Gastrocnemius medialis (tissue), 4 donors: ENCODE data around the gene RPL28. TPM values are rescaled to one million over a fixed set of nuclear protein-coding genes. Genes with fewer than 3 reads are reported as not detected.

Experiments used
- ATAC-seq, 2 donors: fragments of 150-250 bp; one replicate each; pipeline ENCODE4 v1.9.1; 2016
- DNase-seq, 2 donors: peaks; one replicate each; pipeline ENCODE4 v3.0.0-alpha.2; 2019
- H3K27ac ChIP-seq, 4 donors: fragments of 200-600 bp; sonication (generic); 1 replicate in 1 of 4; 2 replicates in 3 of 4; pipeline ENCODE4 v1.5.1; 2016 to 2018; ENCODE audit warnings: mild to moderate bottlenecking in 2 of 4, moderate library complexity in 1 of 4
- H3K27me3 ChIP-seq, 3 donors: fragments of 200-600 bp; sonication (generic) in 2 of 3; 1 replicate in 1 of 3; 2 replicates in 2 of 3; pipeline versions ENCODE4 v1.5.1 to v1.6.0; 2016 to 2019; ENCODE audit warnings: mild to moderate bottlenecking in 1 of 3, moderate library complexity in 1 of 3
- H3K36me3 ChIP-seq, 2 donors: fragments of 200-600 bp; sonication (generic) in 1 of 2; one replicate each; pipeline ENCODE4 v1.5.1; 2017 to 2018
- H3K4me1 ChIP-seq, 2 donors: fragments of 200-600 bp; sonication (generic) in 1 of 2; one replicate each; pipeline ENCODE4 v1.5.1; 2016 to 2017; ENCODE audit warnings: mild to moderate bottlenecking in 2 of 2
- H3K4me3 ChIP-seq, 4 donors: fragments of 200-600 bp; sonication (generic) in 3 of 4; 1 replicate in 1 of 4; 2 replicates in 3 of 4; pipeline ENCODE4 v1.5.1; 2016 to 2019; ENCODE audit warnings: mild to moderate bottlenecking in 2 of 4
- H3K9me3 ChIP-seq, 3 donors: fragments of 200-600 bp; sonication (generic) in 2 of 3; 1 replicate in 1 of 3; 2 replicates in 2 of 3; pipeline ENCODE4 v1.5.1; 2016 to 2019
- POLR2A ChIP-seq, 2 donors: fragments of 450-650 bp; IDR thresholded peaks; one replicate each; pipeline ENCODE4 v1.6.1; 2017; ENCODE audit warnings: antibody characterized with exemption in 2 of 2, mild to moderate bottlenecking in 2 of 2, moderate library complexity in 2 of 2
- in situ Hi-C, 4 donors: fragments of 200-750 bp; cut with MboI; loops; one replicate each; pipeline versions ENCODE4 v1.15.0 to v1.8.0; 2017; ENCODE audit warnings: low sequenced_read_pairs in 4 of 4
- intact Hi-C: fragments of 100-400 bp; cut with DNase I; formaldehyde crosslinking; loops from one replicate; pipeline ENCODE4 v1.15.1; 2023; ENCODE audit warnings: low total_unique reads
- total RNA-seq, 4 donors: library from RNA; depleted of rRNA; stranded (reverse); fragments of >200 nt; gene quantifications; one replicate each; pipeline versions ENCODE4 v1.1.0 to v1.2.3, GENCODE V29; 2016
- TF ChIP-seq, protein P1 (sequence below), 5 experiments: fragments of 450-650 bp in 3 of 5; fragments of 200-600 bp in 2 of 5; sonication (generic) in 2 of 5; IDR thresholded peaks in 4 of 5; conservative IDR thresholded peaks in 1 of 5; 1 replicate in 4 of 5; 2 replicates in 1 of 5; pipeline ENCODE4 v1.5.1; 2016 to 2019; ENCODE audit warnings: antibody characterized with exemption in 5 of 5, mild to moderate bottlenecking in 3 of 5, moderate library complexity in 3 of 5

Gene RPL28
- total RNA-seq, 4 donors from 2014 or later: 123 to 278 (median 206) TPM

DNA sequence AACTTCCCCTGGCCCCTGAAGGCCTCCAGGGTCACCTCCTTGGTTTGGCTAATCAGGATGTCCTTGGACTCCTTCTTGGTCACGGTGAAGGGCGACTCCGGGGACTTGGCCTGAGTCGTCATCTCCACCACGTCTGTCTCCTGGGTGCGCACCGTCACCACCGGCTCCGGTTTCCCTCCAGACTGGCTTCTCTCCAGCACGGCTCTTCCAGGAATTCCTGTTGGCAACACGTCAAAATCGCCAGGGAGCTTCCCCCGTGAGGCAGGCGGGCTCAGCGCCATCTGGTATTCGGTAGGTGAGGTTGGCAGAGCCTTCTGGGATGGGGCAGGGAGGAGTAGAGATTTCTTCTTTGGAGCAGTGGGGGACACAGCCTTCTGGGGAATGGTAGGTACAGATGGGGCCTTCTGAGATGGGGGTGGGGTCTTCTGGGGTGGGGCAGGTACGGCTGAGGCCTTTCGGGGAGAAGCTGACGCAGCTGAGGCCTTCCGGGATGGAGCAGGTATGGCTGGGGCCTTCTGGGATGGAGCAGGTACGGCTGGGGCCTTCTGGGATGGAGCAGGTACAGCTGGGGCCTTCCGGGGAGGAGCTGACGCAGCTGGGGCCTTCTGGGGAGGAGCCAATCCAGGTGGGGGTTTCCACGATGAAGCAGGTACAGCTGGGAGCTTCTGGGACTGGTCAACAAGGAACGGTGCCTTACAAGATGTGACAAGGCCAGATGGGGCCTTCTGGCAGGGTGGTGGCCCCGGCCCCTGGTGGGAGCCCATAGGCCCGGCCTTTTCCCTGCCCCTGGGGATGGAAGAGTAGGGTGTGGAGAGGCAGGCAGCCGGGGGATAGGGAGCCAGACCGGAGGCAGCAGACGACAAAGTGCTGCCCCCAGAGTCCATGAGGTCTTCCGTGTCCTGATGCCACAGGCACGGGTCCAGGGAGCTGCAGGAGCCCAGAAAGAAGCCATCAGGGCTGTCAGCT is 26.5 kb upstream of the RPL28 start:
- no peaks in the 10 kb centered on the region for H3K9me3 ChIP-seq
- no peak overlapping the region for H3K27ac ChIP-seq
- TF ChIP-seq POLR2A (IDR thresholded peaks at IDR 0.05): no peak
- TF ChIP-seq, protein P1, sequence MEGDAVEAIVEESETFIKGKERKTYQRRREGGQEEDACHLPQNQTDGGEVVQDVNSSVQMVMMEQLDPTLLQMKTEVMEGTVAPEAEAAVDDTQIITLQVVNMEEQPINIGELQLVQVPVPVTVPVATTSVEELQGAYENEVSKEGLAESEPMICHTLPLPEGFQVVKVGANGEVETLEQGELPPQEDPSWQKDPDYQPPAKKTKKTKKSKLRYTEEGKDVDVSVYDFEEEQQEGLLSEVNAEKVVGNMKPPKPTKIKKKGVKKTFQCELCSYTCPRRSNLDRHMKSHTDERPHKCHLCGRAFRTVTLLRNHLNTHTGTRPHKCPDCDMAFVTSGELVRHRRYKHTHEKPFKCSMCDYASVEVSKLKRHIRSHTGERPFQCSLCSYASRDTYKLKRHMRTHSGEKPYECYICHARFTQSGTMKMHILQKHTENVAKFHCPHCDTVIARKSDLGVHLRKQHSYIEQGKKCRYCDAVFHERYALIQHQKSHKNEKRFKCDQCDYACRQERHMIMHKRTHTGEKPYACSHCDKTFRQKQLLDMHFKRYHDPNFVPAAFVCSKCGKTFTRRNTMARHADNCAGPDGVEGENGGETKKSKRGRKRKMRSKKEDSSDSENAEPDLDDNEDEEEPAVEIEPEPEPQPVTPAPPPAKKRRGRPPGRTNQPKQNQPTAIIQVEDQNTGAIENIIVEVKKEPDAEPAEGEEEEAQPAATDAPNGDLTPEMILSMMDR (IDR thresholded peaks at IDR 0.05 in 4 of 5, conservative IDR thresholded peaks at IDR 0.05 in 1 of 5): no peak
- intact Hi-C loops (no loop called here), in situ Hi-C loops (no loop called here)
- H3K27me3 ChIP-seq: peaks cover 12 to 24% (median 17%) of the 10 kb centered on the region in 3 donors
- no peak overlapping the region for H3K4me3 ChIP-seq
- DNase-seq: no peak
- H3K36me3 ChIP-seq: no peaks in the 10 kb centered on the region
- ATAC-seq: no peak
- H3K4me1 ChIP-seq: peaks cover 0 to 2% of the 10 kb centered on the region in 2 donors

DNA sequence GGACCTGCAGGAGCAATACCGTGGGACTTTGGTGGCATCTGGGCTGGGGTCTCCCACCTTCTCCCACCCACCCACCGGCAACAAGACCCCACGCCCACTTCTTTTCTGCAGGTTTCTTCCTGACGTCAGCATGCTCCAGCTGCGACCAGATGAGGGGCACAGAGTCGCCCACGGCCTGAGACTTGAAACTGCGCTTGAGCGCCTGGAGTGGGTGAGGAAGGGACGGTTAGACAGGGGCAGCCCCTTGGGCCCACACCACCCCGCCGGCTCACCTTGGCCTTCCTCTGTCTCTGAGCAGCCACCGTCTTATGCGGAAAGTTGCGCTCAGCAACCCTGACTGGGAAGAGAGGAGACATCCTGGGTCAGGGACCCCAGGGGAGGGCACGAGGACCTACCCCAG is 24.8 kb upstream of the RPL28 start:
- no peaks in the 10 kb centered on the region for H3K4me1 ChIP-seq
- H3K36me3 ChIP-seq: no peaks in the 10 kb centered on the region
- H3K27me3 ChIP-seq: peaks cover 2 to 7% (median 4%) of the 10 kb centered on the region in 3 donors
- in situ Hi-C loops: no loop called here
- no peak for TF ChIP-seq POLR2A (IDR thresholded peaks at IDR 0.05)
- TF ChIP-seq, protein P1 (IDR thresholded peaks at IDR 0.05 in 4 of 5, conservative IDR thresholded peaks at IDR 0.05 in 1 of 5): no peak
- ATAC-seq: no peak
- no peak overlapping the region for H3K27ac ChIP-seq
- intact Hi-C loops: no loop called here
- no peak overlapping the region for H3K4me3 ChIP-seq
- no peak for DNase-seq
- H3K9me3 ChIP-seq: no peaks in the 10 kb centered on the region

DNA sequence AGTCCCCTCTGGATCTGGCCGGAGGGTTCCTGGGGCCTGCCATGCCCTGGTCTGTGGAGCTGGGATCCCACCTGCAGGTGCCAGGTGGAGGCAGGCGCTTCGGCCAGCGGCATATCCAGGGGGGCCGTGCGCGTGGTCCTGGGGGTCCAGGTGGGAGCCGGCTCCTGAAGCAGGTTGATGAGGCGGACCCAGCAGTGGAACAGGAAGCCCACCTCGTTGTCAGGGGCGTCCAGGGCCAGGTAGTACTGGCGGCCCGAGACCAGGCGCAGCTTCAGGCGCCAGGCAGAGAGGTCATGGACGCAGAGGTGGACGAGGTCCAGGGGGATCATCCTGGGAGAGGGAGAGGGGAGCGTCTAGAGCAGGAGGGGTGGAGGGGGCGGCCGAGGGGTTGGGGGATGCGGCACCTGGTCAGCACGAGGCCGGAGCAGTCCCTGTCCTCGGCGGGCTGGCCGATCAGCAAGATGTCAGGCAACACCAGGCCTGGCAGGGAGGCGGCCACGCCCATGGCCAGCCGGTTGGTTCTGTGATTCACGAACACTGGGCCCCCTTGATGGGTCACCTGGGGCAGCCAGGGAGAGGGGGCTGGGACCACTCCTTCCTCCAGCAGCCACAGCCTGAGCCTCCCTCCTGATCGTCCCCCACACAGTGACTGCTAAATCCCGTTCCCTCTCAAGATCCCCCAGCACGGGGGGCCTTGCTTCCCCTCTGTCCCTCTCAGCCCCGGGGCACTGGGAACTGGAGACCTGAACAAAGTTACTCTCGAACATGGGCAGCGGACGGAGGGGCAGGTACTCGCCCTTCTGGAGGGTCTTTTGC is 23.4 kb upstream of the RPL28 start:
- TF ChIP-seq, protein P1 (IDR thresholded peaks at IDR 0.05 in 4 of 5, conservative IDR thresholded peaks at IDR 0.05 in 1 of 5): no peak
- no peak for TF ChIP-seq POLR2A (IDR thresholded peaks at IDR 0.05)
- no peak for ATAC-seq
- Histone ChIP-seq H3K9me3 (no peaks in the 10 kb centered on the region), H3K4me1 (no peaks in the 10 kb centered on the region), H3K36me3 (no peaks in the 10 kb centered on the region), H3K27ac (no peak overlapping the region), H3K27me3 (peaks cover 0 to 2% (median 2%) of the 10 kb centered on the region in 3 donors), H3K4me3 (no peak overlapping the region)
- intact Hi-C loops: no loop called here
- DNase-seq: no peak
- in situ Hi-C loops: no loop called here

DNA sequence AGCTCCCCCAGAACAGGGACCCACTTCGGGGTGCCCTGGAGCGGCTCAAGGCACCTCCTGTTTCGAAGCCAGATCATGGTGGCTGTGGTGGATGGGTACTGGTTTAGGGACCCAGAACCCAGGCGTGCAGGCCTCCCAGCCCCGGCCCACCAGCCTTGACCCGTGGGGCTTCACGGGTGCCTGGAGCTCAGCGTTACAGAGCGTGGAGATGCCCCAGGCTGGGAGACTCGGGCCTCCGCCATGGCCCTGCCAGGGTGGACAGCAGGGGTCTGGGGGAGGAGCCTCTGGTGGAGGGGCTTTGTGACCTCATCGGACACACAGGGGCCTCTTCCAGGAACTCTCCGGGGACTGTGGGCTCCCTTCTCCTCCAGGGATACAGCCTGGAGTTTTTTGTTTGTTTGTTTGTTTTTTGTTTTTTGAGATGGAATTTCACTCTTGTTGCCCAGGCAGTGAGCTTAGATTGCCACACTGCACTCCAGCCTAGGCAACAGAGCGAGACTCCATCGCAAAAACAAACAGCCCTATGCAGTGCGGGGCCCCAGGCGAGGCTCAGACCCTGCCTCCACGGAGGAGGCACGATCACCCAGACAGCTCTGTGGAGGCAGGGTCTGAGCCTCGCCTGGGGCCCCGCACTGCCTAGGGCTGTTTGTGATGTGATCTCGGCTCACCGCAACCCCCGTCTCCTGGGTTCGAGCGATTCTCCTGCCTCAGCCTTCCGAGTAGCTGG is 22.6 kb upstream of the RPL28 start, which contains the start of gene GARIN5B:
Gene GARIN5B, minus strand, starts transcription at position 271 of the 727 bp plus-strand sequence. Its CDS starts 194 bp downstream, at position 77.
- no peak for TF ChIP-seq POLR2A (IDR thresholded peaks at IDR 0.05)
- TF ChIP-seq, protein P1 (IDR thresholded peaks at IDR 0.05 in 4 of 5, conservative IDR thresholded peaks at IDR 0.05 in 1 of 5): no peak
- Histone ChIP-seq H3K9me3 (no peaks in the 10 kb centered on the region), H3K4me1 (no peaks in the 10 kb centered on the region), H3K4me3 (no peak within 1 kb of the TSS), H3K27me3 (peaks cover 4 to 9% (median 6%) of the 10 kb centered on the region in 3 donors), H3K36me3 (no peaks in the 10 kb centered on the region), H3K27ac (no peak within 1 kb of the TSS)
- DNase-seq (no peak), ATAC-seq (no peak)
- intact Hi-C loops (no loop called here), in situ Hi-C loops (no loop called here)
